ENCODE data around the gene ZNF254. TPM values are rescaled to one million over a fixed set of nuclear protein-coding genes. Genes with fewer than 3 reads are reported as not detected.

ZNF254 gene
- total RNA-seq, 4 donors from 2014 or later: 11.7 to 14.3 (median 13.2) TPM

GRCh38 chr19:24177686-24178085, 90.7 kb downstream of the ZNF254 start:
- H3K4me3 ChIP-seq (ENCODE audit: low read depth, poor library complexity, severe bottlenecking): no peak overlapping the region
- intact Hi-C loops (cut with DNase I; ENCODE audit: low total_unique reads): no loop called here
- 87 to 92% methylated on average over 18 of the region's 18 CpGs for WGBS, 2 donors
- DNase-seq (ENCODE audit: low spot score in 2 of 2): no peak
- TF ChIP-seq, protein P1, sequence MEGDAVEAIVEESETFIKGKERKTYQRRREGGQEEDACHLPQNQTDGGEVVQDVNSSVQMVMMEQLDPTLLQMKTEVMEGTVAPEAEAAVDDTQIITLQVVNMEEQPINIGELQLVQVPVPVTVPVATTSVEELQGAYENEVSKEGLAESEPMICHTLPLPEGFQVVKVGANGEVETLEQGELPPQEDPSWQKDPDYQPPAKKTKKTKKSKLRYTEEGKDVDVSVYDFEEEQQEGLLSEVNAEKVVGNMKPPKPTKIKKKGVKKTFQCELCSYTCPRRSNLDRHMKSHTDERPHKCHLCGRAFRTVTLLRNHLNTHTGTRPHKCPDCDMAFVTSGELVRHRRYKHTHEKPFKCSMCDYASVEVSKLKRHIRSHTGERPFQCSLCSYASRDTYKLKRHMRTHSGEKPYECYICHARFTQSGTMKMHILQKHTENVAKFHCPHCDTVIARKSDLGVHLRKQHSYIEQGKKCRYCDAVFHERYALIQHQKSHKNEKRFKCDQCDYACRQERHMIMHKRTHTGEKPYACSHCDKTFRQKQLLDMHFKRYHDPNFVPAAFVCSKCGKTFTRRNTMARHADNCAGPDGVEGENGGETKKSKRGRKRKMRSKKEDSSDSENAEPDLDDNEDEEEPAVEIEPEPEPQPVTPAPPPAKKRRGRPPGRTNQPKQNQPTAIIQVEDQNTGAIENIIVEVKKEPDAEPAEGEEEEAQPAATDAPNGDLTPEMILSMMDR (IDR thresholded peaks at IDR 0.05): no peak
- TF ChIP-seq POLR2A (IDR thresholded peaks at IDR 0.05): no peak

DNA sequence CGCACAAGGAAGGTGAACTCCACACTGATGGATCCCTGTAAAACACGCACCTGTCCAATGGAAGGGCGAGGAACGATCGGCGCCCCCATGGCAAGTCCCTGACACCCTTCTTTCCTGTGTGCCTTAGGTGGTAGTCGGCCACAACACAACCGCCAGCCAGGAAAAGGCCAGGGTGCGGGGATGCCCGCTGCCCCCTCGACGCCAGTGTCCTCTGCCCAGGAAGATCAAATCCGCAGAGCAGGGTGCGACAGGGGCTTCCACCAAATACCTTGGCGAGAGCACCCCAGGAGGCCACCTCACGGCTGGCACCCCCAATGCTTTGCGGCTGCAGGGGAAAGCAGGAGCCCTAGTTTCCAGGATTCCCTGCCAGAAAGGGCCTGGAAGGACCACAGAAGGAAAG, 91.2 kb downstream of the ZNF254 start:
- TF ChIP-seq, protein P1 (IDR thresholded peaks at IDR 0.05): no peak
- TF ChIP-seq POLR2A (IDR thresholded peaks at IDR 0.05): no peak
- no peak for DNase-seq (ENCODE audit: low spot score in 2 of 2)
- WGBS, 2 donors: 90 to 92% methylated on average over 17 of the region's 17 CpGs
- intact Hi-C loops (cut with DNase I; ENCODE audit: low total_unique reads): no loop called here
- no peak overlapping the region for H3K4me3 ChIP-seq (ENCODE audit: low read depth, poor library complexity, severe bottlenecking)

Other genes starting within 250 kb of the ZNF254 start
- 10 to 100 TPM in 1 of 4 donors, 1 to 10 TPM in 3; 1.5 to 12.8 (median 5.6) TPM for gene ZNF726, start 172.3 kb upstream of the ZNF254 start, total RNA-seq

Measured in lower leg skin (tissue), 4 donors.